Left renal pelvis (tissue), 4 donors: ENCODE measurements around the gene GNAL. TPM values are rescaled to one million over a fixed set of nuclear protein-coding genes. Genes with fewer than 3 reads are reported as not detected.
A peak's percentile ranks its signal among the peaks of the same experiment; 100 is the strongest.
"Not testable (repeated sequence)": the region's sequence is repeated elsewhere in the genome, so short reads cannot be mapped to it uniquely, and the experiment has no call there.

Source experiments
- DNase-seq, 4 donors: peaks; one replicate each; pipeline ENCODE4 v3.0.0-alpha.2; 2013; ENCODE audit warnings: low read depth in 4 of 4, low spot score in 3 of 4
- polyA plus RNA-seq, 4 donors: library from polyadenylated mRNA; unstranded; fragments of 120-200 nt; gene quantifications; one replicate each; pipeline ENCODE4 v1.2.1, GENCODE V29; 2013; ENCODE audit not compliant: insufficient read length in 4 of 4

Gene GNAL
- polyA plus RNA-seq, 4 donors = 3.5 to 5.1 (median 4.9) TPM

DNA sequence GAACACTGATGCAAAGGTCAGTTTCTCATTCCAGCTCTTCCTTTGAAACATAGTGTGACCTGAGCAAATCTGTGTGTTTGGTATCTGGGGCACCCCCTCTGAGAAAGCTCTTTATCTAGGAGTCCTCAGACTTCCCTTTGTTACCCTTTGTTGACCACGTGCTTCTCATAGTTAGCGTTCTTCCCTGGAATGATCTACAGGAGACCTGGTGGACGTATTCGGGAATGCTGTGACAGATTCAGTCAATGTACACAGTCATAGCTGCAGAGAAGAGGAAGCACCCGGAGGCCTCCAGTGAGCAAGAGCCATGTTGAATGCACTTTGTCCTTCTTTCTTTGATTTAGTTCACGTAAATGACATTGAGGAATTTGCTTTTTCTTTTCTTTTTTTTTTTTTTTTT, 151.4 kb downstream of the GNAL start:
- DNase-seq = no peak

DNA sequence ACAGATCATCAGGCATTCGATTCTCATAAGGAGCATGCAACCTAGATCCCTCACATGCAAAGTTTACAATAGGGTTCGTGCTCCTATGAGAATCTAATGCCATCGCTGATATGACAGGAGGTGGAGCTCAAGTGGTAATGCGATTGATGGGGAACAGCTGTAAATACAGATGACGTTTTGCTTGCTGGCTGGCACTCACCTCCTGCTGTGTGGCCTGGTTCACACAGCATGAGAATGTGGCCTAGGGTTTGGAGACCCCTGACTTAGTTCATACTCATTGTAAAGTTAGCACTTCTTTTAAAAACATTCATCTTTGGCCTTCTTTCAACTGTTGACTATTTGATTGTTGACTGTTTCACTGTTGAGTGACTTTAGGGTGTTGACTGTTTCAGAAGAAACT, 153.5 kb downstream of the GNAL start:
- DNase-seq = no peak

DNA sequence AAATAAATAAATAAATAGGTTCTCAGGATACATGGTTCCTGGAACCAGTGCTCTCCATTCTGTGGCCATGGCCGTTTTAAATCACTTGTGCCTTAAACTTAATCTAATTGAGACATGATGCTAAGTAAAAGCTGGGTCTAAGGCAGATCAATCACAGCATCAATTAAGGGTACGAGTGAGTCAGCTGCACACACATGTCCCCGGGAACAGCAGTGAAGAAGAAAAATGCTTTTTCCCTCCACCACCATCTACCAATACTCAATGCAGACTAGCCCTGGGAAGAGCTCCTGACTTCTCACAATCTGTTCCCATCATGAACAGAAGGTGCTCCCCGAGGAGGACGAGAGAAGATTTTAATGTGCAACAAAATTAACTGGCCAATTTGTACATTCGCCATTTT, 155.4 kb downstream of the GNAL start:
- DNase-seq = no peak

DNA sequence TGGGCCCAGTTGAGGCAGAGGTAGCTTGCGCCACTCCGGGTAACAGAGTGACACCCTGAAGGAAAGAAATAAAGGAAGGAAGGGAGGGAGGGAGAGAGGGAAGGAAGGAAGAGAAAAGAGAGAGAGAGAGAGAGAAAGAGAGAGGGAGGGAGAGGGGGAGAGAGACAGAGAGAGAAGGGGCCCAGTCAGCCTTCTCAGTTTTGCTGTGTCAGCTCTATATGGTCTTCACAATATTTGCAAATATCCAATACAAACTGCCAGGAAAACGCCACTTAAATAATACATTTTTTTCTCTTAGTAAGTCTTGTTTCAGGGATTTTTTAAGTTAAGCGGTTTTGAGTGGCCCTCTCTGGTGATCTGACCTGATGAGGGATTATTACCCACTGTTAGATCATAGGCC, 156.6 kb downstream of the GNAL start:
- DNase-seq = no peak

DNA sequence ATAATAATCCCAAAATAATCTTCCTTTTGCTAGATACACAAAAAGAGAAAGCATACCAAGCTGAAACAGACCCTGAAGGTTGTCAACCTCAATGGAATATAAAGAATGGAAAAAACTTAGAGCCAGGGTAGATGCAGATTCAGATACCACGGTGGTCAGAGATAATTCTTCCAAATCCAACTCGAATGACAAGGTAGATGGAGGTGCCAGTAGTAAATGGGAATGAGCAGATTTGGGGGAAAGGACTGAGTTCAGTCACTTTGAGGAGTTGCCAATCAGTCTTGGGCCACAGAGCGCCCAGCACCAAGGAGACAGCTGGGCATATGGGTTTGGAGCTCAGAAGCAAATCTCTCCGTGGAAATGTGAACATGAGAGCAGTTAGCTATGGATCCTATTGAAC, 158.7 kb downstream of the GNAL start:
- no peak for DNase-seq

DNA sequence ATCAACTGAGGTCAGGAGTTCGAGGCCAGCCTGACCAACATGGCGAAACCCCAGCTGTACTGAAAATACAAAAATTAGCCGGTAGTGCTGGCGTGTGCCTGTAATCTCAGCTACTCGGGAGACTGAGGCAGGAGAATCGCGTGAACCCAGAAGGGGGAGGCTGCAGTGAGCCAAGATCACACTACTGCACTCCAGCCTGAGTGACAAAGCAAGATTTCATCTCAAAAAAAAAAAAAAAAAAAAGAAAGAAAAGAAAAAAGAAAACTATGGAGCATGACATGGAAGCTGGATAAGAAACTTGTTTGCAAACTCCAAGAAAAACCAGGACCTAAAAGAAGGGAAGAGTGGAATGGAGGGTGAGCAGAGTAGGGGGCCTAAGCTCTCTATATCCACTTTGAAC, 160.2 kb downstream of the GNAL start:
- no peak for DNase-seq

DNA sequence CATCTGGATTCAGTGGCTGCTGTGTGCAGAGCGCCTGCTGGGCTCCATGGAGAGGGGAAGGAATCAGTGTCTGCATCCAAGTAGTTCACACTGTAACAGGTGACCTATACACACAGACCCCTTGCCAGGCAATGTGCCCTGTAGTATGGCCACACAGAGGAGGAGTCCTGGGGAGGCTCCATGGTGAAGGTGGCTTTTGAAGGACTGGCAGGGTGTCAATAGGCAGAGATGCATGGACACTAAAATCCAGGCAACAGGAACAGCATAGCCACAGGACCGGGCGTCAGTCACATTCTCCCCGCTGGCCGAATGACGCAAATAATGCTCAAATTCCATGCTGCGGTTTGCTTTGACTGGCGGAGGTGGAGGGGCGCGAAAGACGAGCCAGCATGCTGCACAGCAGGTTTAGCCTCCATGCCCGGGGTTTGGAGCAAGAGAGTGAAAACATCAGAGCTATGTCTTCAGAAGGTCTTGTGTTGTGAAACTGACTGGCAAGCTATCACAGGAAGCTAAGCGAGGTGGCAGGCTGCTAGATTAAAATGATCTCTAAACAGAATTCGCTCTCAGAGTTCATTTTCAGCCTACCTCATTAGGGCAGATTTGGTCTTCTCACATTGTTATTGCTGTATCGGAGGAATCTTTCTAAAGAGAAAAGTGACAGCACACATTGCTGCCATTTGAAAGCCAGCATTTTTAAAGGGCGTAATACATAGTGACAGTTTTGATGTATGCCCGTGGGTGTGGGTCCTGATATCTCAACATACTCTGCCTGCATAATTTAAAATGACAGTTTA, 161.0 kb downstream of the GNAL start:
- DNase-seq = peak in 2 of 4 donors; percentile 18 to 20

DNA sequence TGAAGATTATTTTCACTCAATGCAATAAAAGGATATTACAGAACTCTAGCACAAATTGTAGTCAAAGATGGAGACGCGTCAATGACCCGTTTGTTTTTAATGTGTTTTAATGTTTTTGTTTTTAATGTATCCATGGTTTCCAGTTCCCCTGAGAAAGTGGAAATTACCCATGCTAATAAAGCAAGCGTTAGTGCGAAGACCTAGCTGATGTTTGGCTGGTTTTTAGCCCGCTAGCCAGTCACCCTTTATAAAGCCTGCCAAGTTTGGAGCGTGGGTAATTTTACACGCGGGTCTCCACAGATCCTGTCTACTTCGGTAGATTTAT, 161.7 kb downstream of the GNAL start:
- DNase-seq = peak in 1 of 4 donors; percentile 16

DNA sequence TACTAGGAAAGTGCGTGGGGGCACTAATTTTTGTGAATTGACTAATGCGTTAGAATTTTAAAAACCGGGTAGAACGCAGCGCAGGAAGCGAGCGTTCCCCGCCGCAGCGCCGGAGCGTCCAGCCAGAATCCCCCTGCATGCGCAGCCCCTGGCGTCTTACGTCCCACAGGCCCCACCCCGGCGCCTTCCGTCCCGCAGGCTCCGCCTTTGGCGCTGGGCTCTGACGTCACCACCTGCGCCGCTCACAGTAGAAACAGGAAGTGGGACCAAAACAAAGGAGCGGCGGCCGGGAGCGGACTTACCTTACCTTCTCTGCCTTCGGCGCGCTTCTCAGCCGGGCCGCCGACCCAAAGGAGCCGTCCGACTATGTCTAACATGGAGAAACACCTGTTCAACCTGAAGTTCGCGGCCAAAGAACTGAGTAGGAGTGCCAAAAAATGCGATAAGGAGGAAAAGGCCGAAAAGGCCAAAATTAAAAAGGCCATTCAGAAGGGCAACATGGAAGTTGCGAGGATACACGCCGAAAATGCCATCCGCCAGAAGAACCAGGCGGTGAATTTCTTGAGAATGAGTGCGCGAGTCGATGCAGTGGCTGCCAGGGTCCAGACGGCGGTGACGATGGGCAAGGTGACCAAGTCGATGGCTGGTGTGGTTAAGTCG, 162.2 kb downstream of the GNAL start, which contains the start of gene CHMP1B:
CHMP1B (plus strand) TSS at position 268 of the 660 bp plus-strand sequence; CDS start at position 367, 99 bp downstream.
- DNase-seq = peak; percentile 91 to 95 (median 92)

DNA sequence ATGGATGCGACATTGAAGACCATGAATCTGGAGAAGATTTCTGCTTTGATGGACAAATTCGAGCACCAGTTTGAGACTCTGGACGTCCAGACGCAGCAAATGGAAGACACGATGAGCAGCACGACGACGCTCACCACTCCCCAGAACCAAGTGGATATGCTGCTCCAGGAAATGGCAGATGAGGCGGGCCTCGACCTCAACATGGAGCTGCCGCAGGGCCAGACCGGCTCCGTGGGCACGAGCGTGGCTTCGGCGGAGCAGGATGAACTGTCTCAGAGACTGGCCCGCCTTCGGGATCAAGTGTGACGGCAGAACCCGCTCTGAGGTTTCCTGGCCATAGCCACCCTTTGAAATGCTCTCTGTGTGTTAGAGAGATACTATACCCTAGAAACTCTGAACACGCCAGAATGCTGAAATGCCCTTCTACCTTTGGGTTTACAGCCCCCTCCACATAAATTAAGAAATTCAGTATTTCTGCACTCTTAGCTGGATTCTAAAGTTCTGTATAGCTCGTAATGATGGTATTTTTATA, 162.8 kb downstream of the GNAL start:
- peak in 1 of 4 donors; percentile 12 for DNase-seq

DNA sequence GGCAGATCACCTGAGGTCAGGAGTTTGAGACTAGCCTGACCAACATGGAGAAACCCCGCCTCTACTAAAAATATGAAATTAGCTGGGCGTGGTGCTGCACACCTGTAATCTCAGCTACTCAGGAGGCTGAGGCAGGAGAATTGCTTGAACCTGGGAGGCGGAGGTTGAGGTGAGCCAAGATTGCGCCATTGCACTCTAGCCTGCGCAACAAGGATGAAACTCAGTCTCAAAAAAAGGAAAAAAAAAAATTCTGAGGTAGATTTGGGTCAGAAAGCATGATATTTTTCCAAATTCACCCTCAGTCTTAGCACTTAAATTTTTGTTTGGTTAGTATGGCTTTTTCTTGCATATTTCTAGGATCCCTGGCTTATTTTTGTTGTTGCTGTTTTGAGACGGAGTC, 165.5 kb downstream of the GNAL start:
- not testable (repeated sequence) for DNase-seq

DNA sequence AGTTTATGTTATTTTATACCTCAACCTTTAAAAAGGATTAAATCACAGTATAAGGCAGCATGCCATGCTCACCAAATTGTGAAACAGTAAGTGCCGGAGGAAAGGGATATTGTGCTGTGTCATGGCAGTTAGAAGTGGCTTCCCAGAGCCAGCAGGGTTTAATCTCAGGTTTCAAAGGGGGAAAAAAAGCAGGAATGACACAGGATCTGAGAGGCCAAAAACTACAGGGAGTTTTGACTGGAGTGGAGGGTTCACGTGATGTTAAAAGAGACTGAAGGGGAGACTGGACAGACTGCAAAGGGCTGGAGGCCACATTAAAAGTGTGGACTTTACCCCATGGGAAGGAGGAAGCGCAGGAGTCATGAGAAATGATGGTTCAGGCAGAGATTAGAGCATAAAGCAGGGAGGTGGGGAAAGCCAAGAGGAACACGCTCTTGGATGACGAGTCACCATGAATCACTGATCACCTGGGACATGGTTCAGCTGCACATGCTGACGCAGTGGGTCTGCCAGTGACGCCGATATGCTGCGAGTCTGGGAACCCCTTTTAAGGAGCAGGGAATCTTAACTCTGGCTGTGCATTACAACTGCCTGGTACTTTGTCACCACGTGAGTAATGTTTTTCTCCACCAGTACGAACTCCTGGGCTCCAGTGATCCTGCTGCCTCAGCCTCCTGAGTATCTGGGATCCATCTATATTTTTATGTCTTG, 168.3 kb downstream of the GNAL start:
- DNase-seq = peak in 1 of 4 donors; percentile 39

DNA sequence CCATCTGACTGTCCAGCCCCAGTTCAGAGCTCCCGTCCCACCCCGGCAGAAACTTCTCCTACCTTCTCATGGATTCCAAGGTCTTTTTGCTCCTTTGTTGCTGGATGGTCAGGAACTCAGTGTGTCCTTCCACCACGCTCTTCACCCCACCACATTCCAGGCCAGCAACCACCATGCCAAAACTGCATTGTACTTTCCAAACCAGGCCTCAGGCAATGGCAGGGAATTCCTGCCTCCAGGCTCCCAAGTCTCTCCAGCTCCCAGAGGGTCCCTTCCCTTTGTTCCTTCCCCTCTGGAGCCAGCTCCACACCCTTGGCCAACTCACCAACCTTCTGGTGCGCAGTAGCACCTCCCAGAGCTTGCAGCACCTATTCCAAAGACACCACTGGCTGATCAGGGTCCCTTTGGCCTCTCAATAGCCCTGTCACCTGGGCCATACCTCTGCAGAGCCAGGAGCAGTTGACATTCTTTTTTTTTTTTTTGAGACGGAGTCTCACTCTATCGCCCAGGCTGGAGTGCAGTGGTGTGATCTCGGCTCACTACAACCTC, 170.3 kb downstream of the GNAL start:
- DNase-seq = no peak

DNA sequence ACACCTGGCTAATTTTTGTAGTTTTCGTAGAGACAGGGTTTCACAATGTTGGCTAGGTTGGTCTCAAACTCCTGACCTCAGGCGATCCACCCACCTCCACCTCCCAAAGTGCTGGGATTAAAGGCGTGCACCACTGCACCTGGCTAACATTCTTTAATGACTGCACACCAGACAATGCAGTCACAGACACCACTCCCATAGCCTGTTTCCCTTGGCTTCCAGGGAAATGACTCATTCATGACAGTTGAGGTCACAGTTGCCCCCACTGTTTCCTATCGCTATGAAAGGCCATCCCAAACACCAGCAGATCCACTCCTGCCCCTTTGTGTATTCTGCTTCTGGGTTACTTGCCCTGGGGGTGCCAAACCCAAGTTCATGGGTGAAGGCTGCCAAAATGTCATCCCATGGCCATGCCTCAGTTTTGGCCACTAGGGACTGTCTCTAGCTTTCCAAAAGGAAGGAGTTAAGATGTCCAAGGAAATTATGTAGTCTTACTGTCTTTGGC, 170.9 kb downstream of the GNAL start:
- DNase-seq = no peak

DNA sequence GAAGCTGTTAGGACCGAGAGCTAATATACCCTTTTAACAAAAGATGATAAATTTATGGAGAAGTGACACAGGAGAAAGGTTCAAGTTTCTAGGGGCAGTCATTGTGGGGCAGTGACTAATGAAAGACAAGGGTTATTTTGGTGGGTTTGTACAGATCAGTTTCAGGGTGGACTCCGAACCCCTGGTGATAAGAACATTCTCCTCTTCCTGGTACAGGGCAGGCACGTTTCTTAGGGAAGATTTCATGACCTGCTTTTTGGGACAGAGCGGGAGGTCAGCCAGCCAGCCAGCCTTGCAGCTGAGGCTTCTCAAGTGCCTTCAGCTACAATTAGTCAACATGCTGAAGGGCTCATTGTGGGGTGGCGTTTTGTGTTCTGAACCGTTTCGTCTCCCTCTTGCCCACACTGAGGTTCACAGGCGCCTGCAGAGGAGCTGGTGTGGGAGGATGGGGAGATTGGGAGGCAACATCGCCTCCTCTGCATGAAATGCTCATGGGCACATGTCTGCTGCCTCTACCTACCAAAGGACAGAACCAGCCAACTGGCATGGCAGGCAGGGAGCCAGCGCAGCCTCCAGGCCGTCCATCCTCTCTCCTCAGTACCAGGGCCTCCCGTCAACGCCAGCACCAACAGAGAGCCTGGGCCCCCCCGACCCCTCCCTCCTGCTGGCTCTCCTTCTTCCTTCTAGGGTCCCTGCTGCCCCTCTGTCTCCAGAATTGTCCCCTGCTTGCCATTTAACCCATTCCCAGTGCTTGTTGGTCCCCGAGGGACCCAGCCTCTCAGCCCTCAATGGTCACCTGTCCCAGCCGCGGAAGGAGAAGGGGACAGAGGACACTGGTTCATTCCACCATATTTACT, 171.8 kb downstream of the GNAL start:
- no peak for DNase-seq

DNA sequence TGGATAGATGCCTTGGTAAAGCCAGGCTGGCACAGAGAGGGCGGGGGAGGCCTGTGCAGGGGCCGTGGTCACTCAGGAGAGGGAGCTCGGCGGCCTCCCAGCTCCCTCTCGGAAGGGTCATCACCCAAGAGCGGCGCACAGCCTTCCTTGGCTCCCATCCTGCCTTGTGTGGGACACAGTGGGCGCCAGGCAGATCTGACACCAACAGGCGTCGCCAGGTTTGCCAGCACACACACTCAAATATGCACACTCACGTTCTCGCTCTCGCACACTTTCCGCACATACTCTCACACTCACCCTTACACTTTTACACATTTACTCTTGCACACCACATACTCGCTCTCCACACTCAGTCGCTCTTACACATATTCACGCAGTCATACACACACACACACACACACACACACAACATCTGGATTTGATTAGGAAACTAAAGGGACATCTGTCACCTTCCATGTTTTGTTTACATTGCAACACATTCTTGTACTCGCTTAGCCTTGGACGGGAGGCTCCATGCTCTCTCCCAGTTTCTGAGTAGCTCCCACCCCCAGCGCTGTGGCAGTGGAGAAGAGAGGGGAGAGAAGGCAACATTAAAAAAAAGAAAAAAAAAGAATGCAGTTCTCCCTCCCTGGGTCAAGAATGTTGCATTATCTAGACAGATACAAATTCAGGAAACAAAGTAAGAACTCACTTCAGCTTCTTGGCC, 172.7 kb downstream of the GNAL start:
- DNase-seq = no peak

DNA sequence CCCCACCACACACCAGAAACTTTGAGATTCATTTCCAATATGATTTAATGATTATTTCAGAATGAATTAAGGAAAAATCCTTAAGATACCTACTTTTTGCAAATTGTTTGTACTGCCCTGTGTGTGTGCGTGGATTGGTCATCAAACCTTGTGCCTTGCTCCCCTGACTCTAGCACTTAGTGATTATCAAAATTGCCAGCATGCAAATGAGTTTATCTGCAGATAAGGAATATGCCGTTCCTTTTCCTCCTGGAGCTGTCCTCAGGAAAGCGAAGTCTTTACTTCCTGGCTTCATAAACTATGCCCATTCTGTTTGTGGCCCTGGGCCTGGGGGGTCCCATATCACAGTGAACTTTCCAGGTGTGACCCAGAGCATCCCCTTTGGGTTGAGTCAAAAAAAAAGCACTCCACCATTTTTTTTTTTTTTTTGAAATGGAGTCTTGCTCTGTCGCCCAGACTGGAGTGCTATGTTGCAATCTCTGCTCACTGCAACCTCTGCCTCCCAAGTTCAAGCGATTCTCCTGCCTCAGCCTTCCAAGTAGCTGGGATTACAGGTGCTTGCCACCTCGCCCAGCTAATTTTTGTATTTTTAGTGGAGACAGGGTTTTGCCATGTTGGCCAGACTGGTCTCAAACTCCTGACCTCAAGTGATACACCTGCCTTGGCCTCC, 173.5 kb downstream of the GNAL start:
- DNase-seq = no peak

DNA sequence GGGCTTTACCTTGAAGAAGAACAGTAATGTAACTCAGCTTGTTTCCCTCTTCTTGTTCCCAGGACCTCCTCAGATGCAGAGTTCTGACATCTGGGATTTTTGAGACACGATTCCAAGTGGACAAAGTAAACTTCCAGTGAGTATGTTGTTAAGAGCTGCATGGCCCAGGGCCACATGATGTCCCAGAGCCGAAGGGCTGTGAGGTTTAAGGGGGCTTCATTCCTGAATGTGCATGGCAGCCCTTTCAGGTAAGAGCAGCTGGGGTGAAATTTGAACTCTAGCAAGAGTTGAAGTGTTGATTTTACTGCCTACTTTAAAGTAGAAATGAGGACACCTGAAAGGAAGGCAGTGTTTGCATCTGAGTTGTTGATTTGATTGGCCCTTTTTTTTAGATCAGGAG, 175.4 kb downstream of the GNAL start:
- DNase-seq = no peak

DNA sequence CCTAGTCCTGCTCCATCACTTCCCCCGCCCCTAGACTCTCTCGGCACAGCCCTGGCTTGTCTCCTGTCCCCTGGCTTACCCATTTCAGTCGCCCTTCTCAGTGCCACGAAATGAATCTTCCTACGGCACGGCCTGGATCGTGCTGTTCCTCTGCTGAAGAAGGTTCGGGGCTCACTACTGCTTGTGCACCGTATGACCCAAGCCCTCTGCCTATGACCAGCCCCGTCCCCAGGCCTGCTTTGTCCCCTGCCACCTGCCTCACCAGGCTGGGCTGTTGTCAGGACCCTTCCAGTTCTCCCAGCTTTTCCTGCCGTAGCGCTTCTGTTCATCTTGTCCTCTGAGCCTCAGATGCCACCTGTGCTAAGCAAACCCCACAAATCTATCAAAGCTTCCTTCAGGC, 176.0 kb downstream of the GNAL start:
- DNase-seq = no peak
